G401.6 (cell line): Measurements from ENCODE around the gene LPGAT1.
A peak's percentile ranks its signal among the peaks of the same experiment; 100 is the strongest.

Experiments used
- FAIRE-seq: peaks from 2 replicates; lab custom pipeline; 2012; peaks lifted over from hg19 to GRCh38; lab: Jason Lieb, UNC

The LPGAT1 gene

DNA sequence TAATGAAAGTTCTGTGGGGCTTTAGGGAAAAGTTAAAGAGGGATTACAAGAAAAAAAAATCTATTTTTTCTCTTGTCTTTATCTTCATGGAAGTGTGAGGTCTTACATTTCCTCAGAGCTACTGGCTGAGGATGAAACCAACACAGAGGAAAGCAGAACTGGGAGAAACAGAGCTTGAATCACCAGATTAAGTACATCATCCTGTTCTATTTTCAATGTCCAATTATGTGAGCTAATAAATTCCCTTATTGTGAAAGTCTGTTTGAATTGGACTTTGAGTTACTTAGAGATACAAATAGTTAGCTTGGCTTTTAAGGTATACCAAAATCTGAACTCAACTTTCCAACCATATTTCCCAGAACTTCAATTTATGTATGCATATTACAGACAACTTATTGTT, 69.2 kb downstream of the LPGAT1 start:
- no peak for FAIRE-seq

DNA sequence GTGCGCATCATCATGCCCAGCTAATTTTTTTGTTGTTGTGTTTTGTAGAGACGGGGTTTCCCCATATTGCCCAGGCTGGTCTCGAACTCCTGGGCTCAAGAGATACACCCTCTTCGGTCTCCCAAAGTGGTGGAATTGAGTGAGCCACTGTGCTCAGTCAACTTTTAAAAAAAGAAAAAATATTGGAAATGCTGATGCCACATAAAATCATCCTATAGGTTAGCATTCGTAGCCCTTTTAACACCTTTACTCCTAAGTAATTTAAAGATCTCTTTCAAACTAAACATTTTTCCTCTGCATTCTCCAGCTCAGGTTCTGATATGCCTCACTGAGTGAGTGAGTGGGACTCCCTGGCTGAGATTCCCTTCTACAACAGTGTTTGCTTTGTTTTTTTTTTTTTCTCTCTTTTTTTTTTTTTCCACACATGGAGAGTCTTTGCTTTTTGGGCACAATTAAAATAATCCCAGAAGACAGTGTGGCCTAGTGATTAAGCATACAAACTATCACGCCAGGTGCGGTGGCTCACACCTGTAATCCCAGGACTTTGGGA, 74.0 kb downstream of the LPGAT1 start:
- FAIRE-seq: no peak

DNA sequence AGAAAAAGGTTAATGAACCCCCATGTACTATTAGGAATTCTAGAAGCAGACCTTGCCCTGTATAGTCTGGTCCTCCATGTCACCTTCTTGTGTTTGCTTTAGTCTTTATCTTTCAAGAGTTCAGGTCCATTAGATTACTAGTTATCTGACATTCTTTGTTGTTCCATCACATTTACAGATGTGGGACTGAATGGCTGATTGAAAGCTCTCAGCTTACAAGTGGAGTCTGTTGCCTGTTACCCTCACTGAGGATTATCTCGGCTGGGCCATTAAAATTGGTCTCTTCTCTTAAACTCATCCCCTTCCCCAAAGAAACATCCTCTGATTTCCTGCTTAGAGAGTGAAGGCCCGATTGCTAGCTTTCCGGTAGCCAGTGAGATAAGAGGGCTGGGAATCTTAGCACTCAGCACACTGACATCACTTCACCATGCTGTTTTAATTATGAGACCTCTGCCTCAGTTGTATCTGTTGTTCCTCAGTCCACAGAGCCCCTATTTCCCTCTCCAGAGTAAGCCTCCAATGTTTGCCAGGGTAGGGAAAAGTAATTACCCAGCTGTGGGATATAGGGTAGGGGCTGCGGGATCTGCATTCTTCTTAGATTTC, 76.8 kb downstream of the LPGAT1 start:
- FAIRE-seq: no peak

DNA sequence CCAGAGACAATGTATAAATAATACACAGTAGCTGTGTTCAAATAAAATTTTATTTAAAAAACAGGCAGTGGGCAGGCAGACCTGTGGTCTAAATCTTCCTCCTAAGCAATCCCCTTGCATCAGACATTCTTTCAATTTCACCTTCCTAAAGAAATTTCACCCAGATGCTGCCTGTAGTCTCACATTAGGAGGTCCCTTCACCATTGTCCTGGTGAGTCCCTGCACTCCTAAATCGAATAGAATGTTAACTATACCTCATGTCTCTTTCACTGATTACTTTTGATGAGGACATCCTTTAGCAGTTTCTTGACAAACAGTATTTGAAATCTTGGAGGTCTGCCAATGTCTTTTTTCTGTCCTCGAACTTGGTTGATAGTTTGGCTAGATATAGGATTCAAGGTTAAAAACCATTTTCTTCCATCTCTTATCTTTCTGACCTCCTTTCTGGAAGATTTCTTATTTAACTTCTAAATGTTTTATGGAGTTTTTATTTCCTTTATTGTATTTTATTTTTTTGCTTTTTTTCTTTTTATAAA, 77.5 kb downstream of the LPGAT1 start:
- peak; percentile 90 for FAIRE-seq

DNA sequence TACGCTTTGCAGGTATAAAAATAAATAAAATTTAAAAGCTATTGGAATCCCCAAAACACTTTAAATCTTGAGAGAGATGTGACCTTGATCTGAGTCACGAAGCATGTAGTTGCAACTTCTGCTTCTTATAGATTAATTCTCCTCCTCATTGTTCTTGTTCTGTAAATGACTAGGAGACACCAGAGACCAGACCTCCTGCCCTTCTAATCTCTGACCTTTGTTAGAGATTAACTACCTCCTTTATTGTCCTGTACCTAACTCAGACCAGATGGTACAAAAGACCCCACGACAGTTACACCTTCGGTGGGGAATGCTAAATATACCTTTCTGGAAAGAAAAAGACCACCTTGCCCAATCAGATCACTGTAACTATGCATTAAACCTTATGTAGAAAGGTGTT, 78.2 kb downstream of the LPGAT1 start:
- FAIRE-seq: no peak

DNA sequence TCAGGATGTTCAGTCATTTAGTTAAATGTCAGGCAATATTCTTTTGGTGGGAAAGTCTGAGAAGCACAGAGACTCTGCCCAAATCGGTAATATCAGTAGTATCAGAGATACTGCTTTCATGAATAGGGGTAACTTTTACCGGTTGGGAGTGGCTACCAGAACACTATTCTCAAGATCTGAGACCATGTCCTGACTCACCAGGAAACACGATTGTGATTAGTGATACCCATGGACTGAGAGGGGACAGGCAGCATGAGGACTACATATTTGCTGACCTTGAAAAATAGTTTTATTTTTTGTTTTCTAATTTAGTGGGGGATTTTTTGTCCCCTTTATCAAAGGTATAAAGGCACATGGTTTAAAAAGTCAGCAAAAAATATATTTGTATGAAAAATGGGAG, 79.1 kb downstream of the LPGAT1 start:
- FAIRE-seq: no peak

DNA sequence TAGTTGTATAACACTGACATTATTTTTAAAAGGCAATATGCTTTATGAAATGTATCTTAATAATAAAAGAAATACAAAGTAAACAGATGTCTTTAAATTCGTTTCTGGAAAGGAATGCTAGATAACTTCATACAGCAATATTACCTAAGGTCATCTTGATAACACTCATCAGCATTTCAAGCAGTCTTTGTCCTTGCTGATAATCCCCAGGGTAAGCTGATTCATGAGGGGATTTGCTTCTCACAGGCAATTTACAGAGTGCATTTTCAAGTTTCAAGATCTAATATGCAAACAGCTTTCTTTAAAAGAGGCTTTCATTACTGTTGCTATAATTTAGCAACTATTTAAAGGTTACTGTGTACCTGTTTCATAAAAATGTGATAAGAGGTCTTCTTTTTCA, 80.0 kb downstream of the LPGAT1 start:
- FAIRE-seq: no peak

DNA sequence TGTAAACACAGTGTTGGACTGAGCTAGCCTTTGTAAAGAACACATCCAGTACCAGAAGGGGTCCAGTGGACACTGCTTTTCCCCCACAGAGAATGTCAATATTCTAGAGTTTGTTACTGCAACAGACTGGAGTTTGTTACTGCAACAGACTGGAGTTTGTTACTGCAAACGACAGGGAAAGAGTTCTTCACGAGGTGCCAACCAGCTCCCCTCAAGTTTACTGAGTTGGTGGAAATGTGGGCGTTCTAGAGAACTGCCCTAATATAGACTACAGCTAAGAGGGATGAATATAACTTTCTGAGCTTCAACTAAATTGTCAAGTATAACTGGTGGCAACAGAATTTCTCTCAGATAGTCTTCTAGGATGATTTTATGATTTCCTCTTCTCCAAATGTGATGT, 81.3 kb downstream of the LPGAT1 start:
- FAIRE-seq: no peak

DNA sequence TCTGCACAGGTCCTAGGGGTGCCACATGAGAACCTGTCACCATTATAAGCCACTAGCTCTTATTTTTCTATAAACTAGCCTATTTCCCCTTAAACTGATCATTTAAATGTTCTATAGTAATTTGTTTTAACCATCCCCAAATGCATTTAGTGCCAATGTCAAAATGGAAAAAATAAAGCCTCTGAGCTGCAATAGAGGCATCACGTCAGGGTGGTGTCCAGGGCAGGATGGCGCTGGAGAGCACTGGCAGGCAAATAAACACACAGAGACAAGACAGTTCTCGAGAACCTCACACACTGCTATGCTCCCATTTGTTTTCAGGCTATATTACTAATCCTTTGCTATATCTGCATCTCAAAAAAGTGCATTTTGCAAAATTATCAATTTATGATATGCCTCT, 81.8 kb downstream of the LPGAT1 start:
- FAIRE-seq: no peak

DNA sequence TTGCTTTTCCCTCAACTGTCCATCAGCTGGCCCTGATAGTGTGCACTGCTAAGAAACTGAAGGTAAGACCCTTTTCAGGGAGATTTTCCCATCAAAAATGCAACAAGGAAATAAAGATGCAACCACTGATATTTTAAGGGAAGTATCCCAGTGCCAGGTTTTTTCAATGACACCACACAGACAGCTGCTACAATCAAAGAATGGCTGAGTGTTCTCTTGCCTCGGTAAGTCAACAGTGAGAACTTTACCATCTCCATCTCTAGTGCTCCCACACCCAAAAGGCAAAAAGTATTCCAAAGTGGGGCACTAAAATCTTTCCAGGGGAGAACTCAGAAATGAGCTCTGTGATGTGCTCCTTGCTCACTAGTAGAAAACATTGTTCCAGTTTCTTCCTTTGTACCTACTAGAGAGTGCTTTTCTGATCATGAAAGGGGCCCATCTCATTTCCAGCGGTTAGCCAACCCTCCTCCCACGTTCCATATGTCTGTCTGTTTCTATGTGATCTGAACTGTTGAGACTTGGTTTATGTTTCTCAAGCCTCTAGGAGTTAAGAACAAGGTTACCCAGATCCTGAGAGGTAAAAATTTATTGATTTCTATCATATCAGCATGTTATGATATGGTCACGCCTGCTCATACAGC, 87.6 kb downstream of the LPGAT1 start:
- no peak for FAIRE-seq

DNA sequence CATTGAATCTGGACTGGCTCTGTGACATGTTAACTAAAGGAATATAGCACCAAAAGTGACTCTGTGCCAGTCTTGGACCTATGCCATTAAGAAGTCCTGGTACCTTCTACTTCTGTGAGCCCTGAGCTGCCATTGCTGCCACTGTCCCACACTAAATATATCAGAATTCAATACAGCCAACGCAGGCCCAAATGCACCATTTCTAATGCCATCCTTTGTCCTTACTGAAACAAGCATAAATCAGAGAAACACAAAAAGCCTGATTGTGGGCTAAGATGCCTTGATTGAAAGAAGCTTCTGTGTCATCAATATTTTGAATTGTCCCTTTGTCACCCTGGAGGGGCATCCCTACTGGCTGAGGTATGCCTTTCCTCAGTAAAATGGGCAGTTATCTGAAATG, 88.3 kb downstream of the LPGAT1 start:
- no peak for FAIRE-seq

DNA sequence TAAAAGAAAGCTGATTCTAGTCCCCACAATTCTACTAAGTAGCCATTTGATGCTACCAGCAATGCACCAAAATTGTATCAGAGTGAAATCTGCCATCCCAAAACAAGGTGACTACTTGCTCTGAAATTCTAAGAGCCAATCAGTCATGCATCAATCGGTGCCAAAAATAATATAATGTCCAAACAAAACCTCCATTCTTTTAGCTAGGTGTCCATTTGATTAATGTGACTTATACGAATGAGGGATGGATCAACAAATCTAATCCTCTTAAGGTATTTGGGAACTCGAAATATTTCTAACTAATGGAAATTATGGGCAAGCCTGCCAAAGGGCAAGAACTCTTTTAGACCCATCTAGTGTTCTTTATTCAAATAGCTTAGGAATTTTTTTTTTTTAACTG, 88.8 kb downstream of the LPGAT1 start:
- no peak for FAIRE-seq

DNA sequence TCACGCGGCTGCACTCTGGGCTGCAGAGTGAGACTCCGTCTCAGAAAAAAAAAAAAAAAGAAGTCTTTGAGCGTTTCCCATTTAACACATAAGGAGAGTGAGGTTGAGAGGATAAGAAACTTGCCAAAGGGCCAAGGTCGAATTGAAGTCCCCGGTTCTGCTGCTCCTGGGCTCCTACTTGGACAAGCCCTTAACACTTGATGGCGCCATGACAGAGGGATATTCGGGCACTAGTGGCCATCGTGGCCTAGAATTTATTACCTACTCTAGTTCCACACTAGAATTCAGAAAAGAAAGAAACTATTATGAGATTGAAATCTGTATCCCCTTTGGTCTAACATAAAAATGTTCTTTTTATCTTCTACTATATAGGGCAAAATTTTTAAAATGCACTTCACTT, 89.4 kb downstream of the LPGAT1 start:
- FAIRE-seq: no peak

DNA sequence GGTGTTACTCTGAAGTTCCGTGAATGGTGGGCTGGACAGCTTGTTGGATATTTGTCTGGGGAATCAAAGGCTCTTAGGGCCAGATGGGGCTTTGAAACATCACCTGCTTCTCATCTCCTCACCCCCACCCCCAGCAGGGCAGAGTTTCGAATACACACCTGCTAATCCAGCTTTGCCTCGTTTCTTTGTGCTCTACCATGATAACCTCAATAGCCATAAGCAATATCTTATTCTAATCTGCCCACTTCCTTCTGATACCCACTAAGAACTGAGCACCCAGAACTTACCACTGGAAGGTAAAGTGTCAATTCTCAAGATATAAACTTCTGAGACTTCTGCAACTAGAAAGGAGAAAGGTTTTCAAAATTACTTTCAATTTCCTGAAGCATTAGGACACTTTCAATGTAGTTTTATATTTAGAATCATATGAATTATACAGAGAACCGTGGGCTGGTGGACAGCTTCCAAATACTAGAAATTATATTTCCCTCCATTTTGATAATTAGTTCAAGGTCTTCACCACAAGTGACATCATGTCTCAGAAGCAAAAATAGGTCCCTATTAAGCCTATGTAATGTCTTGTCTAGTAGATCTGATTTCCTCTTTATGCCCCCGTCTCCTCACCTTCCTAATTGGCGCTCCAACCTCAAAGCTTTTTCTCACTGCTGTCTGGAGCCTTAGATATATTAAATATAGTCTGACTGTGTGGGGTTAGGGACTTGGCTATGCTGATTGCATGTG, 90.7 kb downstream of the LPGAT1 start:
- FAIRE-seq: no peak

DNA sequence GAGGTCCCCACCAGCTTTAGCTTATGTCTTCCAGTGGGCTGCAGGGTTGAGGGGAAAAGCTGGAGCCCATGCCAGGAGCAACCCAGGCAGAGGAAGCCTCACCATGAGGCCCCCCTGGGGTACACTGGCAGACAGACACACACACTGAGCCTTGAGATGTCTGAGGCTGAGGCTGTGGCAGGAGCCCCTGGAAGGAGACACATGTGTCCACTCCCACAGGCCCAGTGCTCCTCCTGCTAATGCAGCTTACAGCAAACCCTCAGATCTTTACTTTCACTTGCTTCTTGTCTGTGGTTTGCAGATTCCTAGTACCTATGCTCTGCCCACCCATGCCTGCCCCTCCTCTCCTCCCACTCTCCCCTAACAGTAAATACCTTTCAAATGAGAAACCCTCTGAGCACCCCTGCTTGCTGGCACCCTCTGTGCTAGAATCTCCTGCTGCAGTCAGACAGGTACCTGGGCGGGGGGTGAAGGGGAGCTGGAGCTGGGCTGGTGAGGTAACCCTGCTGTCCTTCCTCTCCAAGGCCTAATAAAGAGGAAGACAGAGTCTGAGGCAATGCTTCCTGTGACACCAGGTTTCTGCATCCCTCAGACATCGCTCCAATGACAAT, 91.8 kb downstream of the LPGAT1 start:
- no peak for FAIRE-seq

DNA sequence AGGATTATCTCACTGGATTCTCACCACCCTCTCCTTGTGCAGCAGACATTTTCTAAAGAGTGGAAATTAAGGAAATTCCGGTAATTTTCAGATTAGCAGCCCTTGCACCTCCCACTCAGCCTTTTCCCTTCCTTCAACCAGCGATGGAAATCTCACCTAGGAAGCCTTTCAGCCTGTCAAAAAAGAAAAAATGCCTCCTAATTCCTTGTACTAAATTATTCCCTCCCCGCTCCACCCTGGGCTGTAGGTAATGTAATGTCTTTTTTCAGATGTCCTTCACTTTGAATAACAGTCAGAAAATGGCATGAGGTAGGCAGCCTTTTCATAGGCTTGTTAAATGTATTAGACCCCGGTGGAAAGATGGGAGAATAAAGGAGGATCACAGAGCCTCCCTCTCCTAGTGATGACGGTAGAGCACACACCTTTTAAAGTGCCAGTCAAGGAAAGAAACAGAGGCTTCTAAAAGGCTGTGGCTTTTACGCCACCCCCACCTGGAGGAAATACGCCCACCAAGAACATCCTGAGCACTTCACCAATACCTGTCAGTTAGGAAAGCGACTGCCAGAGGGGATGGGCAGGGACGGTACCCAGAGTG, 92.4 kb downstream of the LPGAT1 start:
- FAIRE-seq: no peak

DNA sequence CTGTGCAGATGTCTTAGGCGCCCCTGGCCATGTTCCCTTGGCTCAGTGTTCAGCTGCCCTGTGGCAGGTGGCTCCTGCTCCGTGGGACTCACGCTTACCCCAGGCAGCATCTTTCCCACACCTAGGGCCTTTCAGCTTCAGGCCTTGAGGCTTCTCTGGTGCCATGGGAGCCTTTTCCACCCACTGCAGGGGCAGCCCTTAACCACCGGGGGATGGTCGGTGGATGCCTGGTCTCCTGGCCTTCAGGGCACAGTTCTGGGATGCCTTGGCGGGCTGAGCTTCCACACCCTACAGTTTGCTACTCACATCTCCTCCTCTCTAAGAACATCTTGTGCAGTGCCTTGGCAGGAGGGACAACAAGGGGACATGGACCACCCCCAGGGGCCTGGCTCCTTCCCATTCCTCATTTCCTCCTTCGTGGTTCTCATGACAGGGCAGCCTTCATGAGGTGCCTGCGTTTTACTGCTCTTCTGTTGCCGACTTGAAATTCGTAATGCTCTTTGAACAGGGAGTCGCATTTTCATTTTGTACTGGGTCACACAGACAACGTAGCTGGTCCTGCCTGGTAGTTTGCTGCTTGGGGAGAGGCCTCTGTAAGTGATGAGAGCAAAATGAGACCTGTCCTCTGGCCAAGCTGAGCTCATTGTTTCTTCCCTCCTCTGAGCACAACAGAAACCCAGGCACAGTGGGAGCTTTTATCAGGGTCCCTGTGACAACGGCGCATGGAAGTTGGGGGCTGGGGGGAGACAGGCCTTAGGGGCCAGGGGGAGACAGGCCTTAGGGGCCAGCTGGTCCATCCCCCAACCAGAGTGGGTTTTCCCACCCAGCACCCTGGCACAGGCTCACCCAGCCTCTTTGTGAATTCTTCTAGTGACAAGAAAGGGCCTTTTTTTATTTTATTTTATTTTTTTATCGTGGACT, 93.2 kb downstream of the LPGAT1 start:
- FAIRE-seq: no peak

DNA sequence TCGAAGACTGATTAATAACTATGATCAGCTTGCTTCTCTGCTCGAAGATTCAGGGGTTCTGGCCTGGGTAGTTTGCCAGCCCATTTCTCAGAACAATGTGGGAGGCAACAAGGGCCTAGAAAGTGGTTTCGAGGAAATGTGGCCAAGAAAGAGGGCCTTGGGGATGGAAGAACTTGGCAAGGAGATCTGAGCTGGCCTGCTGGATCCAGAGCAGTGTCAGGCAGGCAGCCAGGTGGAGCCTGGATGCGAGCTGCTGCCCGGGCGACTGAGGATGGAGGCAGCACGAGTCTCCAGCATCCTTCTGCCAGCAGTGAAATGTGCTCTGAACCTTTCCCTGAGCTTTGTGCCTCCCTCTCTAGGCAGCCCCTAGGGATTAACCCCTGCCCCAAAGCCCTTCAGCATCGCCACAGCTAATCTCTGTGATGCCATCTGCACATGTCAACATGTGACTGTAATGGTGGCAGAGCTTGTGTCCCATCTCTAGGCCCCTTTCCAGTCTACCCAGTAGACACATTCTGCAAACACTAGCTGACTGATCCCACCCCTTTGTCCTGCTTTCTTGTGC, 94.1 kb downstream of the LPGAT1 start:
- FAIRE-seq: no peak

DNA sequence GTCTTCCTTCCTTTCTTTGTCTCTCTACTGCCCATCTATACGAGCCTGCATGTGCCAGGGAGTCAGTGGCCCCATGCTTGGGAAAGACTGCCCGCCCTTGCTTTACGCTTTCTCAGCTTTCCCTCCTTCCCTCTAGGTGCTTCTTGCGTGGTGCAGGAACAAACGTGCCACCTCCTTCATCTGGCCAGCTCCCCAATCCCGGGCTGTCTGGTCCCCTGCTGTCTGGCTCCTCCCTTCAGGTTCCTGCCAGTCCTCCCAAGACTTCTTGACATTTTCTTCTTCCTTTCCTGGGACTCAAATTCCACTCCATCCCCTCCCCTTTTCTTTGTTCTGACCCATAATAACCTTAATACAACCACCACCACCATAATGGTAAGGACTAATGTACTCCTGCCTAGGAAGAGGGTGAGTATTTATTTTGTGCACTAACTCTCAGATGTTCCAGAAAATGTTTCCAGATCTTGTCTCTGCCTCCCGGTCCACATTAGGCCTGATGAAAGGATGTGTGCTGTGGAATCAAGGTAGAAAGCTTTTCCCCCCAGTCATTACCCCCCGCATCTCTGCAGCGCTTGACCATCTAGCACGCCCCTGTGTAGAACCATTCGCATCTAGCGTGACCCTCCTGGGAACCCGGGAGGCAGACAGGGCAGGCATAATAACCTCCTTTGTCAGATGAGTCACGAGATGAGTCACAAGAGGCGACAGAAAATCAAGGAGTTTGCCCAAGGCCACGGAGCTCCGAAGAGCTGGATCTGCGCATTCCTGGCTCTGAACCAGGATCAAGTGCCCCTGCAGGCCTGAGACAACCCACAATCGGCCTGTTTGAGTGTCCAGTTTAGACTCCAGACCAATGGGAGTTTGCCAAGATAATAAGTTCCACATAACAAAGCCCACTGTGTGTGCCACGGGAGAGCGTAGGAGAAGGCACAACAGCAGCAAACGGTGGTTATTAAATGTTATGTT, 95.1 kb downstream of the LPGAT1 start:
- FAIRE-seq: no peak

DNA sequence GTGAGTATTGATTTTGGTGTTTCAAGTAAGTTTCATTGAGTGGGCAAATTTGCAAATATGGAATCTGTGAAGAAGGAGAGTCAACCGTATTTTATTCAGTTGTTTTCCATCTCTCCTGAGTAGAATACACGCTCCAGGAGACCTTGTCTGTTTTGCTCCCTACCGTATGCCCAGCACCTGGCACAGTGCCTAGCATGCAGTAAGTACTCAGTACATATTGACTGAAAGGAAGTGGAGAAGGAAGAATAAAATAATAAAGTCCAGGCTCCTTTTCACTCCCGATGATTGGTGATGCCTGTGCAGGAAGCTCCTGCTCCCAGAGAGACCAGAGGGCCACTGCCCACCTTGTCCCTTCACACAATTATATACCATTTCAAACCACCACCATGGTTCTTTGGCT, 95.8 kb downstream of the LPGAT1 start:
- FAIRE-seq: no peak
